Effector CD8-positive, alpha-beta T cell (primary cell): ENCODE data around the gene RNF213.
"Not testable (repeated sequence)": the region's sequence is repeated elsewhere in the genome, so short reads cannot be mapped to it uniquely, and the experiment has no call there.

ENCODE experiments used
- DNase-seq: peaks from one replicate; lab custom pipeline; 2025; lab: John Stamatoyannopoulos, UW

RNF213 gene

GRCh38 chr17:80294653-80295052 lies 34.0 kb downstream of the RNF213 start:
- no peak for DNase-seq

- no peak for DNase-seq
Measured at GRCh38 chr17:80295146-80295545, 34.5 kb downstream of the RNF213 start.

- no peak for DNase-seq
Measured at GRCh38 chr17:80295559-80295958, 34.9 kb downstream of the RNF213 start.

GRCh38 chr17:80296221-80296620 lies 35.6 kb downstream of the RNF213 start:
- no peak for DNase-seq

GRCh38 chr17:80297996-80298560 lies 37.4 kb downstream of the RNF213 start:
- DNase-seq = no peak

GRCh38 chr17:80299350-80300100 lies 38.9 kb downstream of the RNF213 start:
- not testable (repeated sequence) for DNase-seq

- DNase-seq = not testable (repeated sequence)
Measured at GRCh38 chr17:80300756-80301155, 40.1 kb downstream of the RNF213 start.

- no peak for DNase-seq
Measured at GRCh38 chr17:80303824-80304223, 43.2 kb downstream of the RNF213 start.

- DNase-seq = no peak
Measured at GRCh38 chr17:80307994-80308691, 47.5 kb downstream of the RNF213 start.

- no peak for DNase-seq
Measured at GRCh38 chr17:80308692-80309517, 48.3 kb downstream of the RNF213 start.

GRCh38 chr17:80311216-80311827 lies 50.7 kb downstream of the RNF213 start:
- no peak for DNase-seq

- DNase-seq = no peak
Measured at GRCh38 chr17:80312621-80313135, 52.0 kb downstream of the RNF213 start.

GRCh38 chr17:80313160-80313829 lies 52.6 kb downstream of the RNF213 start:
- DNase-seq = no peak

GRCh38 chr17:80313946-80314345 lies 53.3 kb downstream of the RNF213 start:
- DNase-seq = not testable (repeated sequence)

GRCh38 chr17:80315517-80316182 lies 55.0 kb downstream of the RNF213 start:
- no peak for DNase-seq

- DNase-seq = no peak
Measured at GRCh38 chr17:80316431-80316830, 55.8 kb downstream of the RNF213 start.

GRCh38 chr17:80316927-80317705 lies 56.5 kb downstream of the RNF213 start:
- no peak for DNase-seq

GRCh38 chr17:80317706-80317980 lies 57.0 kb downstream of the RNF213 start:
- no peak for DNase-seq

GRCh38 chr17:80318166-80318565 lies 57.5 kb downstream of the RNF213 start:
- DNase-seq = no peak
